GM12891 (cell line): Measurements from ENCODE around the gene MVB12A.

Experiments
- POLR2A ChIP-seq: IDR thresholded peaks from 2 replicates; pipeline ENCODE4 v1.6.1; 2011; ENCODE audit warnings: low read depth, low read length, control low read depth
- TAF1 ChIP-seq: IDR thresholded peaks from 2 replicates; pipeline ENCODE4 v1.6.1; 2011; ENCODE audit warnings: low read depth, low read length, control low read depth

DNA sequence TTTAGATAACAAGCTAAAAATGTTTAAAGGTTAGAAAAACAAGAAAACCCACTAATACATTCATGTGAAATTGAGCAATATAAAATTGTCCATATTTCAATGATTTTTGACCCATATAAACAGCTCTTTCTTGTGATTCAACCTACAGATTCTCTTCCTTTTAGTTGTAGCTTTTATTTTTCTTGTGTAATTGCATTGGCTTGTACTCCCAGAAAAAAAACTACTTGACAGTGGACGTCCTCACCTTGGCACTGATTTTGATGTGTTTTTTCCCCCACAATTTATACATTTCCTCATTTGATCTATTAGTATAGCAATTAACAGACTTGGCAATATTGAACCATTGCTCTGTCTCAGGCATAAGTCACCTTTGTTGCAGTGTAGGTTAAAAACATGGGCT, 30.6 kb upstream of the MVB12A start:
- TF ChIP-seq POLR2A (no peak), TAF1 (no peak)
